Left ventricle myocardium inferior (tissue), 1 donor: ENCODE data around the gene SRP14. TPM values are rescaled to one million over a fixed set of nuclear protein-coding genes. Genes with fewer than 3 reads are reported as not detected.

Experiments used
- DNase-seq: peaks from one replicate; pipeline ENCODE4 v3.0.0-alpha.2; 2020
- H3K27ac ChIP-seq: fragments of 200-600 bp; replicated peaks from 2 replicates; pipeline ENCODE4 v1.8.0; 2021
- H3K27me3 ChIP-seq: fragments of 200-600 bp; 2 replicates; pipeline ENCODE4 v1.8.0; 2021; ENCODE audit warnings: low read depth
- H3K36me3 ChIP-seq: fragments of 200-600 bp; 2 replicates; pipeline ENCODE4 v1.8.0; 2021
- H3K4me1 ChIP-seq: fragments of 200-600 bp; 2 replicates; pipeline ENCODE4 v1.8.0; 2021
- H3K4me3 ChIP-seq: fragments of 200-600 bp; 2 replicates; pipeline ENCODE4 v1.8.0; 2021; ENCODE audit warnings: mild to moderate bottlenecking, moderate library complexity
- H3K9me3 ChIP-seq: fragments of 200-600 bp; replicated peaks from 2 replicates; pipeline ENCODE4 v1.8.0; 2021
- intact Hi-C: fragments of 100-400 bp; cut with micrococcal nuclease; formaldehyde crosslinking; loops from one replicate; pipeline ENCODE4 v1.11.0; 2022
- total RNA-seq: library from RNA; stranded (reverse); fragmentation: NEBNext Ultra II Directional; extraction: Animal tissue kit (Norgen Biotek cat#: 25700); gene quantifications from one replicate; pipeline ENCODE4 v1.2.1, GENCODE V29; 2021
- TF ChIP-seq, protein P1 (sequence below): fragments of 200-600 bp; IDR thresholded peaks from 2 replicates; pipeline ENCODE4 v1.8.0; 2021; ENCODE audit warnings: antibody characterized with exemption, mild to moderate bottlenecking, borderline replicate concordance
- donor health status: DM: no; HTN: yes; CAD: no; lungs with severe emphysema.

SRP14 gene
- total RNA-seq, 1 donor from 2014 or later, result 240 TPM

GRCh38 chr15:40053831-40054604 lies 15.0 kb upstream of the SRP14 start:
- Histone ChIP-seq H3K27me3 (no peaks in the 10 kb centered on the region), H3K4me3 (no peak overlapping the region), H3K4me1 (peaks cover 48% of the 10 kb centered on the region), H3K27ac (no peak overlapping the region), H3K36me3 (peaks cover 12% of the 10 kb centered on the region), H3K9me3 (no peaks in the 10 kb centered on the region)
- TF ChIP-seq, protein P1, sequence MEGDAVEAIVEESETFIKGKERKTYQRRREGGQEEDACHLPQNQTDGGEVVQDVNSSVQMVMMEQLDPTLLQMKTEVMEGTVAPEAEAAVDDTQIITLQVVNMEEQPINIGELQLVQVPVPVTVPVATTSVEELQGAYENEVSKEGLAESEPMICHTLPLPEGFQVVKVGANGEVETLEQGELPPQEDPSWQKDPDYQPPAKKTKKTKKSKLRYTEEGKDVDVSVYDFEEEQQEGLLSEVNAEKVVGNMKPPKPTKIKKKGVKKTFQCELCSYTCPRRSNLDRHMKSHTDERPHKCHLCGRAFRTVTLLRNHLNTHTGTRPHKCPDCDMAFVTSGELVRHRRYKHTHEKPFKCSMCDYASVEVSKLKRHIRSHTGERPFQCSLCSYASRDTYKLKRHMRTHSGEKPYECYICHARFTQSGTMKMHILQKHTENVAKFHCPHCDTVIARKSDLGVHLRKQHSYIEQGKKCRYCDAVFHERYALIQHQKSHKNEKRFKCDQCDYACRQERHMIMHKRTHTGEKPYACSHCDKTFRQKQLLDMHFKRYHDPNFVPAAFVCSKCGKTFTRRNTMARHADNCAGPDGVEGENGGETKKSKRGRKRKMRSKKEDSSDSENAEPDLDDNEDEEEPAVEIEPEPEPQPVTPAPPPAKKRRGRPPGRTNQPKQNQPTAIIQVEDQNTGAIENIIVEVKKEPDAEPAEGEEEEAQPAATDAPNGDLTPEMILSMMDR, result no peak
- no peak for DNase-seq
- intact Hi-C loops, result no loop called here

GRCh38 chr15:40053079-40053830 lies 14.3 kb upstream of the SRP14 start:
- Histone ChIP-seq H3K36me3 (peaks cover 12% of the 10 kb centered on the region), H3K4me1 (peaks cover 55% of the 10 kb centered on the region), H3K9me3 (no peaks in the 10 kb centered on the region), H3K27ac (no peak overlapping the region), H3K4me3 (no peak overlapping the region), H3K27me3 (no peaks in the 10 kb centered on the region)
- intact Hi-C loops, result no loop called here
- DNase-seq, result no peak
- TF ChIP-seq, protein P1, result no peak

DNA sequence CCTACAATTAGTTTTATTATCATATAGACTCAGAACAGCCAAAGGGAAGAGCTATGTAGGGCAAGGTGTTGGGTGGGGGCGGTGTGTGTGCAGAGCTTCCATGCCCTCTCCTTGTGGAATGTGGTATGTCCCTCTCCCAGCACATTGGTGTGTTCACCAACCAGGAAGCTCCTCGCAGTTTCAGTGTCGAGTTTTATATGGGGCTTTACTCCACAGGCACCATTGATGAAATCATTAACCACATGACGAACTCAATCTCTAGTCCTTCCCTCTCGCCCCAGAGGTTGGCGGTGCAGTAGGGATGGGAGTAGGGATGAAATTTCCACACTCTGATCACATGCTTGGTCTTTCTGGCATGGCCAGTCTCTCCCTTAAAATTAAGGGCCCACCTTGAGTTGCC lies 13.6 kb upstream of the SRP14 start:
- Histone ChIP-seq H3K9me3 (no peaks in the 10 kb centered on the region), H3K36me3 (peaks cover 11% of the 10 kb centered on the region), H3K27ac (no peak overlapping the region), H3K4me1 (peaks cover 62% of the 10 kb centered on the region), H3K4me3 (no peak overlapping the region), H3K27me3 (no peaks in the 10 kb centered on the region)
- intact Hi-C loops, result no loop called here
- TF ChIP-seq, protein P1, result no peak
- no peak for DNase-seq

- intact Hi-C loops, result no loop called here
- Histone ChIP-seq H3K4me1 (peaks cover 70% of the 10 kb centered on the region), H3K27me3 (no peaks in the 10 kb centered on the region), H3K27ac (no peak overlapping the region), H3K36me3 (peaks cover 4% of the 10 kb centered on the region), H3K9me3 (no peaks in the 10 kb centered on the region), H3K4me3 (no peak overlapping the region)
- TF ChIP-seq, protein P1, result no peak
- no peak for DNase-seq
These were observed 12.8 kb upstream of the SRP14 start for GRCh38 chr15:40051616-40052415.

DNA sequence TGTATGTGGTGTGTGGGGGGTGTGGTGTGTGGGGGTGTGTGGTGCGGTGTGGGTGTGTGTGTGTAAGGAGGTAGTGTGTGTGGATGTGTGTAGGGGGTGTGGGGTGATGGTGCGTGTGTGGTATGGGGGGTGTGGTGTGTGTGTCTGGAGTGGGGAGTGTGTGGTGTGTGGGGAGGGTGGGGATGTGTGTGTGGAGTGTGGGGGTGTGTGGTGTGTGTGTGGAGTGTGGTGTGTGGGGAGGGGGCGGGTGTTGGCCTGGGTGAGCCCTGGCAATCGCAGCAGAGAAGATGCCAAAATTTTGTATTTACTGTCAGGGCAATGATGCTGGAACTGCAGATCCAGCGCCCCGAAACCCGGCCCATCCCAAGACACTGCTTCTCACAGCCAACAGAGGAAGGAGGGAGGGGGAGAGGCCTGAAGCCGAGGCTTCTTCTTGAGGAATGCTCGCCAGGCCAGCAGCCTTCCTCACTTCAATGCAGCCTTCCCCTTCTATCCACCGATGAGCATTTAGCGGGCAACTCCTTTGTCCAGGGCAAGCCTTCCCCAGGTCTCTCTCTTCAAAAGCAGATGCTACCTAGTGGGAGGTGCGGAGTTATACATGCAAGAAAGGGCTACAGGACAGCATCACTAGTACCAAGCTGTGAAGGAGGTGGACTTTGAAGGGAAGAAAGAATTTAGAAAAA lies 11.9 kb upstream of the SRP14 start:
- Histone ChIP-seq H3K4me3 (no peak overlapping the region), H3K9me3 (no peaks in the 10 kb centered on the region), H3K4me1 (peaks cover 67% of the 10 kb centered on the region), H3K27ac (no peak overlapping the region), H3K27me3 (no peaks in the 10 kb centered on the region), H3K36me3 (peaks cover 4% of the 10 kb centered on the region)
- intact Hi-C loops, result no loop called here
- TF ChIP-seq, protein P1, result no peak
- no peak for DNase-seq
